Stomach (tissue), 9 donors: Measurements from ENCODE around the gene CTRB2. TPM values are rescaled to one million over a fixed set of nuclear protein-coding genes. Genes with fewer than 3 reads are reported as not detected.
A peak's percentile ranks its signal among the peaks of the same experiment; 100 is the strongest.

Experiments used
- DNase-seq, 2 donors: peaks; one replicate each; pipeline versions ENCODE4 v3.0.0 to v3.0.0-alpha.2; 2013 to 2019
- H3K27ac ChIP-seq, 5 donors: fragments of 200-600 bp in 4 of 5; sonication (generic) in 4 of 5; one replicate each; pipeline ENCODE4 v1.5.1; 2013 to 2019; ENCODE audit warnings: mild to moderate bottlenecking in 1 of 5, moderate library complexity in 1 of 5
- H3K27me3 ChIP-seq, 3 donors: fragments of 200-600 bp; sonication (generic); one replicate each; pipeline ENCODE4 v1.5.1; 2017 to 2019; ENCODE audit warnings: mixed run types in 1 of 3
- H3K36me3 ChIP-seq, 4 donors: fragments of 200-600 bp; sonication (generic); 1 replicate in 3 of 4; 2 replicates in 1 of 4; pipeline ENCODE4 v1.5.1; 2016 to 2019
- H3K4me1 ChIP-seq, 4 donors: fragments of 200-600 bp; sonication (generic); one replicate each; pipeline ENCODE4 v1.5.1; 2016 to 2019
- H3K4me3 ChIP-seq, 4 donors: fragments of 200-600 bp; sonication (generic) in 3 of 4; one replicate each; pipeline ENCODE4 v1.5.1; 2016 to 2019; ENCODE audit warnings: mild to moderate bottlenecking in 1 of 4
- H3K9me3 ChIP-seq, 4 donors: fragments of 200-600 bp; sonication (generic); one replicate each; pipeline ENCODE4 v1.5.1; 2016 to 2019
- CTCF ChIP-seq, 7 experiments: fragments of 450-650 bp in 4 of 7; fragments of 200-600 bp in 3 of 7; sonication (generic) in 3 of 7; IDR thresholded peaks; one replicate each; pipeline ENCODE4 v1.5.1; 2016 to 2019; ENCODE audit warnings: antibody characterized with exemption in 7 of 7, control low read depth in 2 of 7, mild to moderate bottlenecking in 1 of 7
- EP300 ChIP-seq: sonication (generic); formaldehyde crosslinking; IDR thresholded peaks from one replicate; pipeline ENCODE4 v1.6.1; 2017; ENCODE audit warnings: antibody characterized with exemption
- POLR2A ChIP-seq, 4 donors: fragments of 450-650 bp; IDR thresholded peaks; one replicate each; pipeline ENCODE4 v1.6.1; 2016; ENCODE audit warnings: antibody characterized with exemption in 4 of 4, control low read depth in 2 of 4, mild to moderate bottlenecking in 1 of 4, moderate library complexity in 1 of 4
- POLR2AphosphoS5 ChIP-seq, 3 donors: sonication (generic); formaldehyde crosslinking; IDR thresholded peaks; one replicate each; pipeline ENCODE4 v1.6.1; 2016; ENCODE audit warnings: antibody characterized with exemption in 3 of 3
- WGBS, 5 donors: extraction: QIAGEN DNeasy Blood & Tissue Kit in 3 of 5; methylation state at CpG; one replicate each; pipeline versions ENCODE4 v1.1.5 to v1.1.7; 2013 to 2018; 5-methylcytosine and 5-hydroxymethylcytosine counted together
- intact Hi-C: fragments of 100-400 bp; cut with DNase I; formaldehyde crosslinking; loops from one replicate; pipeline ENCODE4 v1.15.1; 2023; ENCODE audit warnings: low total_unique reads
- polyA plus RNA-seq, 3 donors: library from polyadenylated mRNA; stranded (reverse); fragments of 200-250 nt; gene quantifications; one replicate each; pipeline ENCODE4 v1.2.3, GENCODE V29; 2013
- total RNA-seq, 5 donors: library from RNA; depleted of rRNA; stranded (reverse); fragments of >200 nt; gene quantifications; one replicate each; pipeline versions ENCODE4 v1.1.0 to v1.2.3, GENCODE V29; 2014 to 2016
- donor health status: healthy with polysubstance abuse.
- donor health status: Bipolar disorder and iron deficiency.
- donor health status: healthy.

Gene CTRB2
- total and polyA plus RNA-seq, 8 donors = 2.7 to 26.6 (median 4.0) TPM; not detected in 5

GRCh38 chr16:75239542-75240122 lies 32.7 kb upstream of the CTRB2 start:
- no peak overlapping the region for H3K4me3 ChIP-seq

GRCh38 chr16:75238853-75239541 lies 32.0 kb upstream of the CTRB2 start:
- no peaks in the 10 kb centered on the region for H3K27me3 ChIP-seq
- H3K4me1 ChIP-seq = peaks cover 47 to 84% (median 72%) of the 10 kb centered on the region in 4 donors
- H3K4me3 ChIP-seq = peak overlapping the region in 1 of 4 donors; percentile 24
- no peaks in the 10 kb centered on the region for H3K9me3 ChIP-seq
- TF ChIP-seq POLR2A (IDR thresholded peaks at IDR 0.05) (no peak), CTCF (IDR thresholded peaks at IDR 0.05) (no peak), POLR2AphosphoS5 (IDR thresholded peaks at IDR 0.05) (no peak), EP300 (no peak)
- intact Hi-C loops = loop anchor here (10.0 kb wide), 1 partner anchor 156 kb away; no protein-coding TSS in a partner anchor
- no peak for DNase-seq
- peak overlapping the region; percentile 72 to 86 (median 74) for H3K27ac ChIP-seq
- WGBS, 5 donors = 23 to 56% (median 34%) methylated on average over 9 to 16 of the region's 16 CpGs
- H3K36me3 ChIP-seq = peaks cover 25 to 86% (median 68%) of the 10 kb centered on the region in 4 donors

More at GRCh38 chr16:75239542-75240122, 32.7 kb upstream of the CTRB2 start:
- DNase-seq = no peak
- H3K27me3 ChIP-seq = no peaks in the 10 kb centered on the region
- peaks cover 47 to 84% (median 72%) of the 10 kb centered on the region in 4 donors for H3K4me1 ChIP-seq
- H3K27ac ChIP-seq = peak overlapping the region; percentile 72 to 86 (median 74)
- peaks cover 25 to 80% (median 63%) of the 10 kb centered on the region in 4 donors for H3K36me3 ChIP-seq
- no peak for TF ChIP-seq POLR2AphosphoS5 (IDR thresholded peaks at IDR 0.05)
- TF ChIP-seq EP300 = no peak
- no peak for TF ChIP-seq POLR2A (IDR thresholded peaks at IDR 0.05)
- WGBS, 5 donors = 61 to 78% (median 68%) methylated on average over 6 to 19 of the region's 19 CpGs
- H3K9me3 ChIP-seq = no peaks in the 10 kb centered on the region
- intact Hi-C loops = loop anchor here (10.0 kb wide), 1 partner anchor 155 kb away; no protein-coding TSS in a partner anchor

- Histone ChIP-seq H3K27ac (peak overlapping the region; percentile 72 to 86 (median 74)), H3K36me3 (peaks cover 25 to 88% (median 73%) of the 10 kb centered on the region in 4 donors), H3K27me3 (no peaks in the 10 kb centered on the region), H3K4me3 (peak overlapping the region in 1 of 4 donors; percentile 24), H3K9me3 (no peaks in the 10 kb centered on the region), H3K4me1 (peaks cover 41 to 84% (median 71%) of the 10 kb centered on the region in 4 donors)
- TF ChIP-seq POLR2AphosphoS5 (IDR thresholded peaks at IDR 0.05) = peak in 1 of 3 donors; percentile 47
- TF ChIP-seq CTCF (IDR thresholded peaks at IDR 0.05) = no peak
- TF ChIP-seq EP300 = no peak
- intact Hi-C loops = loop anchor here (10.0 kb wide), 1 partner anchor 157 kb away; no protein-coding TSS in a partner anchor
- 39 to 54% (median 40%) methylated on average over 20 to 25 of the region's 25 CpGs for WGBS, 5 donors
- DNase-seq = peak; percentile 77 to 90
Observed at GRCh38 chr16:75238132-75238852, 31.3 kb upstream of the CTRB2 start.

GRCh38 chr16:75237398-75238131 lies 30.6 kb upstream of the CTRB2 start:
- H3K27me3 ChIP-seq = no peaks in the 10 kb centered on the region
- H3K4me1 ChIP-seq = peaks cover 37 to 79% (median 66%) of the 10 kb centered on the region in 4 donors
- H3K27ac ChIP-seq = peak overlapping the region; percentile 19 to 86 (median 74)
- 60 to 93% (median 80%) methylated on average over 3 to 18 of the region's 18 CpGs for WGBS, 5 donors
- DNase-seq = peak in 1 of 2 donors; percentile 10
- no peaks in the 10 kb centered on the region for H3K9me3 ChIP-seq
- H3K4me3 ChIP-seq = no peak overlapping the region
- no peak for TF ChIP-seq EP300
- TF ChIP-seq POLR2A (IDR thresholded peaks at IDR 0.05) = no peak
- TF ChIP-seq CTCF (IDR thresholded peaks at IDR 0.05) = no peak
- no peak for TF ChIP-seq POLR2AphosphoS5 (IDR thresholded peaks at IDR 0.05)
- intact Hi-C loops = loop anchor here (10.0 kb wide), 1 partner anchor 157 kb away; no protein-coding TSS in a partner anchor
- peaks cover 29 to 88% (median 74%) of the 10 kb centered on the region in 4 donors for H3K36me3 ChIP-seq
